ENCODE data around the gene VTA1. TPM values are rescaled to one million over a fixed set of nuclear protein-coding genes. Genes with fewer than 3 reads are reported as not detected.
"Not testable (repeated sequence)": the region's sequence is repeated elsewhere in the genome, so short reads cannot be mapped to it uniquely, and the experiment has no call there.

VTA1 gene
- total RNA-seq, 4 donors from 2014 or later = 74.4 to 89.3 (median 77.3) TPM

GRCh38 chr6:142138876-142139275 is 8.2 kb upstream of the VTA1 start:
- TF ChIP-seq CTCF (IDR thresholded peaks at IDR 0.05 in 4 of 5, conservative IDR thresholded peaks at IDR 0.05 in 1 of 5) (no peak), POLR2A (IDR thresholded peaks at IDR 0.05) (no peak)
- ATAC-seq (no peak), DNase-seq (no peak)
- Histone ChIP-seq H3K4me1 (no peaks in the 10 kb centered on the region), H3K9me3 (no peaks in the 10 kb centered on the region), H3K27me3 (no peaks in the 10 kb centered on the region), H3K4me3 (no peak overlapping the region), H3K36me3 (no peaks in the 10 kb centered on the region), H3K27ac (no peak overlapping the region)
- intact Hi-C loops (cut with DNase I; ENCODE audit: low total_unique reads) (no loop called here), in situ Hi-C loops (cut with MboI; ENCODE audit: low sequenced_read_pairs in 4 of 4) (loop anchor here in 2 of 4 donors (25.0 kb wide), 1 partner anchor 248 kb away; no protein-coding TSS in a partner anchor)

GRCh38 chr6:142141531-142141930 is 5.5 kb upstream of the VTA1 start:
- H3K4me1 ChIP-seq; DNase-seq; H3K36me3 ChIP-seq; ATAC-seq; H3K27me3 ChIP-seq; H3K9me3 ChIP-seq; H3K27ac ChIP-seq; H3K4me3 ChIP-seq; intact Hi-C loops (cut with DNase I; ENCODE audit: low total_unique reads): not testable (repeated sequence)
- in situ Hi-C loops (cut with MboI; ENCODE audit: low sequenced_read_pairs in 4 of 4) = loop anchor here (10.0 to 25.0 kb wide), 3 partner anchors 63 to 246 kb away; no protein-coding TSS in a partner anchor

- Histone ChIP-seq H3K27me3 (no peaks in the 10 kb centered on the region), H3K27ac (no peak overlapping the region), H3K36me3 (no peaks in the 10 kb centered on the region), H3K4me1 (peaks cover 28 to 32% of the 10 kb centered on the region in 2 donors), H3K4me3 (no peak overlapping the region), H3K9me3 (no peaks in the 10 kb centered on the region)
- intact Hi-C loops (cut with DNase I; ENCODE audit: low total_unique reads) = no loop called here
- in situ Hi-C loops (cut with MboI; ENCODE audit: low sequenced_read_pairs in 4 of 4) = loop anchor here in 1 of 4 donors (25.0 kb wide), 1 partner anchor 235 kb away; no protein-coding TSS in a partner anchor
- ATAC-seq = no peak
- TF ChIP-seq CTCF (IDR thresholded peaks at IDR 0.05 in 4 of 5, conservative IDR thresholded peaks at IDR 0.05 in 1 of 5) = no peak
- TF ChIP-seq POLR2A (IDR thresholded peaks at IDR 0.05) = no peak
- DNase-seq = no peak
These were observed 5.7 kb downstream of the VTA1 start for GRCh38 chr6:142152746-142153145.

GRCh38 chr6:142153196-142153595 is 6.1 kb downstream of the VTA1 start:
- intact Hi-C loops (cut with DNase I; ENCODE audit: low total_unique reads) = no loop called here
- no peak for ATAC-seq
- TF ChIP-seq CTCF (IDR thresholded peaks at IDR 0.05 in 4 of 5, conservative IDR thresholded peaks at IDR 0.05 in 1 of 5) (no peak), POLR2A (IDR thresholded peaks at IDR 0.05) (no peak)

GRCh38 chr6:142154336-142154735 is 7.3 kb downstream of the VTA1 start:
- H3K4me1 ChIP-seq = peaks cover 12 to 17% of the 10 kb centered on the region in 2 donors
- no peak overlapping the region for H3K27ac ChIP-seq
- H3K36me3 ChIP-seq = no peaks in the 10 kb centered on the region
- no peaks in the 10 kb centered on the region for H3K9me3 ChIP-seq
- H3K4me3 ChIP-seq = no peak overlapping the region
- DNase-seq (no peak), ATAC-seq (no peak)
- H3K27me3 ChIP-seq = no peaks in the 10 kb centered on the region
- TF ChIP-seq CTCF (IDR thresholded peaks at IDR 0.05 in 4 of 5, conservative IDR thresholded peaks at IDR 0.05 in 1 of 5) = no peak
- no peak for TF ChIP-seq POLR2A (IDR thresholded peaks at IDR 0.05)
- in situ Hi-C loops (cut with MboI; ENCODE audit: low sequenced_read_pairs in 4 of 4) (loop anchor here in 1 of 4 donors (25.0 kb wide), 1 partner anchor 233 kb away; no protein-coding TSS in a partner anchor), intact Hi-C loops (cut with DNase I; ENCODE audit: low total_unique reads) (no loop called here)

More at GRCh38 chr6:142153196-142153595, 6.1 kb downstream of the VTA1 start:
- H3K9me3 ChIP-seq = no peaks in the 10 kb centered on the region
- H3K27me3 ChIP-seq = no peaks in the 10 kb centered on the region
- H3K27ac ChIP-seq = no peak overlapping the region
- no peaks in the 10 kb centered on the region for H3K36me3 ChIP-seq
- no peak overlapping the region for H3K4me3 ChIP-seq
- H3K4me1 ChIP-seq = peaks cover 24 to 28% of the 10 kb centered on the region in 2 donors
- in situ Hi-C loops (cut with MboI; ENCODE audit: low sequenced_read_pairs in 4 of 4) = loop anchor here in 1 of 4 donors (25.0 kb wide), 1 partner anchor 234 kb away; no protein-coding TSS in a partner anchor
- DNase-seq = no peak

Data from gastrocnemius medialis (tissue), 4 donors.